ENCODE measurements around the gene PCSK1. TPM values are rescaled to one million over a fixed set of nuclear protein-coding genes. Genes with fewer than 3 reads are reported as not detected.

The PCSK1 gene
- polyA plus RNA-seq, 1 of the 3 experiments (the other 2 are of a cell fraction), result 0.08 TPM

GRCh38 chr5:96468956-96469355 is 35.9 kb upstream of the PCSK1 start:
- Histone ChIP-seq H3K4me2 (no peak overlapping the region), H3K4me1 (ENCODE audit: control insufficient read depth in 1 of 2, insufficient read depth in 2 of 2, low read depth in 1 of 2, low read length in 1 of 2) (peaks cover 0 to 4% of the 10 kb centered on the region in 2 experiments; a peak in 2 of 4 replicates), H4K20me1 (ENCODE audit: insufficient read depth) (no peaks in the 10 kb centered on the region), H3K27ac (ENCODE audit: low read depth in 2 of 2, low read length in 1 of 2) (no peak overlapping the region), H3K9ac (no peak overlapping the region), H2AFZ (ENCODE audit: low read depth) (no peak overlapping the region), H3K9me3 (no peaks in the 10 kb centered on the region), H3K36me3 (replicated peaks in 1 of 2; ENCODE audit: control insufficient read depth in 1 of 2, insufficient read depth in 2 of 2, low read length in 1 of 2) (no peaks in the 10 kb centered on the region), H3K9me2 (no peaks in the 10 kb centered on the region), H3K79me2 (ENCODE audit: insufficient read depth) (no peaks in the 10 kb centered on the region), H3K27me3 (ENCODE audit: insufficient read depth) (no peaks in the 10 kb centered on the region), H3F3A (replicated peaks; ENCODE audit: insufficient read depth) (no peaks in the 10 kb centered on the region), H3K4me3 (ENCODE audit: low read depth in 2 of 2, low read length in 1 of 2) (no peak overlapping the region)
- POLR2A ChIA-PET, result no interaction called here
- TF ChIP-seq TAF1 (IDR thresholded peaks at IDR 0.05; ENCODE audit: borderline replicate concordance, low read depth, low read length) (no peak), MEF2A (IDR thresholded peaks at IDR 0.05; ENCODE audit: borderline replicate concordance, low read depth) (no peak), TEAD4 (IDR thresholded peaks at IDR 0.05; ENCODE audit: borderline replicate concordance, insufficient read depth) (no peak), CHD2 (IDR thresholded peaks at IDR 0.05; ENCODE audit: low read length, partially characterized antibody) (no peak), RAD21 (IDR thresholded peaks at IDR 0.05; ENCODE audit: low read length) (no peak), FOSL2 (IDR thresholded peaks at IDR 0.05; ENCODE audit: borderline replicate concordance, low read depth) (no peak), REST (IDR thresholded peaks at IDR 0.05; ENCODE audit: low read depth, low read length) (no peak), EZH2phosphoT487 (IDR thresholded peaks at IDR 0.05; ENCODE audit: borderline replicate concordance, low read depth) (no peak), FOXM1 (IDR thresholded peaks at IDR 0.05; ENCODE audit: low read depth) (no peak), RCOR1 (IDR thresholded peaks at IDR 0.05; ENCODE audit: low read length) (no peak), EP300 (IDR thresholded peaks at IDR 0.05; ENCODE audit: borderline replicate concordance in 1 of 2, low read depth in 1 of 2, low read length in 1 of 2) (no peak), SMC3 (IDR thresholded peaks at IDR 0.05; ENCODE audit: low read depth, low read length) (no peak), FOXJ3 (CRISPR knock-in tag; IDR thresholded peaks at IDR 0.05) (no peak), POLR2AphosphoS5 (IDR thresholded peaks at IDR 0.05; ENCODE audit: low read depth, low read length) (no peak)
- TF ChIP-seq, protein P1, sequence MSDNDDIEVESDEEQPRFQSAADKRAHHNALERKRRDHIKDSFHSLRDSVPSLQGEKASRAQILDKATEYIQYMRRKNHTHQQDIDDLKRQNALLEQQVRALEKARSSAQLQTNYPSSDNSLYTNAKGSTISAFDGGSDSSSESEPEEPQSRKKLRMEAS (IDR thresholded peaks at IDR 0.05; ENCODE audit: low read depth), result no peak
- 63% methylated on average over 5 of the region's 5 CpGs for WGBS (ENCODE audit: low lambda C conversion rate)
- CTCF ChIA-PET, result interaction anchor here (0.8 kb wide), 1 partner anchor 13 kb away, joined by 3 read pairs; no protein-coding TSS in a partner anchor
- DNase-seq, result no peak

- TF ChIP-seq JUND (IDR thresholded peaks at IDR 0.05) (no peak), TEAD4 (IDR thresholded peaks at IDR 0.05; ENCODE audit: borderline replicate concordance, insufficient read depth) (no peak), CHD2 (IDR thresholded peaks at IDR 0.05; ENCODE audit: low read length, partially characterized antibody) (no peak), RAD21 (IDR thresholded peaks at IDR 0.05; ENCODE audit: low read length) (no peak), REST (IDR thresholded peaks at IDR 0.05; ENCODE audit: low read depth, low read length) (no peak)
- TF ChIP-seq, protein P2, sequence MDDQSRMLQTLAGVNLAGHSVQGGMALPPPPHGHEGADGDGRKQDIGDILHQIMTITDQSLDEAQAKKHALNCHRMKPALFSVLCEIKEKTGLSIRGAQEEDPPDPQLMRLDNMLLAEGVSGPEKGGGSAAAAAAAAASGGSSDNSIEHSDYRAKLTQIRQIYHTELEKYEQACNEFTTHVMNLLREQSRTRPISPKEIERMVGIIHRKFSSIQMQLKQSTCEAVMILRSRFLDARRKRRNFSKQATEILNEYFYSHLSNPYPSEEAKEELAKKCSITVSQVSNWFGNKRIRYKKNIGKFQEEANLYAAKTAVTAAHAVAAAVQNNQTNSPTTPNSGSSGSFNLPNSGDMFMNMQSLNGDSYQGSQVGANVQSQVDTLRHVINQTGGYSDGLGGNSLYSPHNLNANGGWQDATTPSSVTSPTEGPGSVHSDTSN (IDR thresholded peaks at IDR 0.05), result no peak
- H3K36me3 ChIP-seq (replicated peaks in 1 of 2; ENCODE audit: control insufficient read depth in 1 of 2, insufficient read depth in 2 of 2, low read length in 1 of 2), result no peaks in the 10 kb centered on the region
- H3K27me3 ChIP-seq (ENCODE audit: insufficient read depth), result no peaks in the 10 kb centered on the region
- H3F3A ChIP-seq (replicated peaks; ENCODE audit: insufficient read depth), result no peaks in the 10 kb centered on the region
- no peak overlapping the region for H3K4me3 ChIP-seq (ENCODE audit: low read depth in 2 of 2, low read length in 1 of 2)
- H3K79me2 ChIP-seq (ENCODE audit: insufficient read depth), result no peaks in the 10 kb centered on the region
- H2AFZ ChIP-seq (ENCODE audit: low read depth), result no peak overlapping the region
- H3K9ac ChIP-seq, result no peak overlapping the region
- no peak for DNase-seq
- no peaks in the 10 kb centered on the region for H4K20me1 ChIP-seq (ENCODE audit: insufficient read depth)
- 56% methylated on average over 2 of the region's 2 CpGs for WGBS (ENCODE audit: low lambda C conversion rate)
- H3K9me3 ChIP-seq, result no peaks in the 10 kb centered on the region
- H3K27ac ChIP-seq (ENCODE audit: low read depth in 2 of 2, low read length in 1 of 2), result no peak overlapping the region
- H3K4me1 ChIP-seq (ENCODE audit: control insufficient read depth in 1 of 2, insufficient read depth in 2 of 2, low read depth in 1 of 2, low read length in 1 of 2), result no peaks in the 10 kb centered on the region
- no peaks in the 10 kb centered on the region for H3K9me2 ChIP-seq
- H3K4me2 ChIP-seq, result no peak overlapping the region
- CTCF ChIA-PET, result no interaction called here
- POLR2A ChIA-PET, result no interaction called here
Observed at GRCh38 chr5:96463091-96463490, 30.0 kb upstream of the PCSK1 start.
